PC-3 (cell line): ENCODE results near the gene MANSC1. TPM values are rescaled to one million over a fixed set of nuclear protein-coding genes. Genes with fewer than 3 reads are reported as not detected.
A peak's percentile ranks its signal among the peaks of the same experiment; 100 is the strongest.

ENCODE experiments used
- ATAC-seq: fragments of 200-7000 bp; cut with Tn5 transposase; 2 replicates; pipeline ENCODE4 v1.9.1; 2020; ENCODE audit warnings: mild to moderate bottlenecking, moderate library complexity
- BruUV-seq: library from RNA; stranded (reverse); fragments of 400-500 nt; replicated peaks from 2 replicates; lab custom pipeline; 2021; lab: Mats Ljungman, UMichigan
- CTCF ChIA-PET: fragments of 300-600 bp; sonication (Branson Sonifier 250); formaldehyde crosslinking; loops from one replicate; lab custom pipeline; 2022; ENCODE audit warnings: antibody characterized with exemption; lab: Charles Lee
- POLR2A ChIA-PET: fragments of 300-600 bp; sonication (Branson Sonifier 250); formaldehyde crosslinking; loops from one replicate; lab custom pipeline; 2022; ENCODE audit warnings: antibody characterized with exemption; ENCODE audit not compliant: unreplicated experiment; lab: Charles Lee
- DNase-seq: peaks from one replicate; pipeline ENCODE4 v3.0.0-alpha.2; 2015
- H2AFZ ChIP-seq: fragments of 300-600 bp; sonication (generic); 2 replicates; pipeline ENCODE4 v1.6.0; 2016; ENCODE audit warnings: antibody characterized with exemption, low read length
- H3F3A ChIP-seq: fragments of 300-600 bp; sonication (generic); one replicate; pipeline ENCODE4 v1.6.0; 2017; ENCODE audit warnings: antibody characterized with exemption, low read length, control low read depth, mild to moderate bottlenecking; ENCODE audit not compliant: unreplicated experiment
- H3K27ac ChIP-seq: fragments of 300-600 bp; sonication (generic); 2 replicates; pipeline ENCODE4 v1.5.1; 2016; ENCODE audit warnings: mild to moderate bottlenecking, low read length
- H3K27me3 ChIP-seq: fragments of 300-600 bp; sonication (generic); 2 replicates; pipeline ENCODE4 v1.6.1; 2016; ENCODE audit warnings: low read length, mixed read lengths
- H3K36me3 ChIP-seq: fragments of 300-600 bp; sonication (generic); 2 replicates; pipeline ENCODE4 v1.6.1; 2016; ENCODE audit warnings: low read depth, mixed run types, low read length, mixed read lengths
- H3K4me1 ChIP-seq: fragments of 300-600 bp; sonication (generic); 2 replicates; pipeline ENCODE4 v1.5.1; 2016; ENCODE audit warnings: low read length; ENCODE audit not compliant: insufficient read depth
- H3K4me2 ChIP-seq: fragments of 300-600 bp; sonication (generic); 2 replicates; pipeline ENCODE4 v1.6.0; 2016; ENCODE audit warnings: low read length
- H3K4me3 ChIP-seq: fragments of 300-600 bp; sonication (generic); 2 replicates; pipeline ENCODE4 v1.5.1; 2016; ENCODE audit warnings: mild to moderate bottlenecking, low read length, mixed read lengths
- H3K79me2 ChIP-seq: fragments of 300-600 bp; sonication (generic); 2 replicates; pipeline ENCODE4 v1.6.1; 2017; ENCODE audit warnings: low read length, mixed read lengths
- H3K9ac ChIP-seq: fragments of 300-600 bp; sonication (generic); 2 replicates; pipeline ENCODE4 v1.6.0; 2016; ENCODE audit warnings: mild to moderate bottlenecking, low read length
- H3K9me2 ChIP-seq: fragments of 300-600 bp; sonication (generic); replicated peaks from 2 replicates; pipeline ENCODE4 v1.6.1; 2016; ENCODE audit warnings: mixed run types, low read length, mixed read lengths
- H3K9me3 ChIP-seq: fragments of 300-600 bp; sonication (generic); 2 replicates; pipeline ENCODE4 v1.6.1; 2016; ENCODE audit warnings: low read length, mixed read lengths
- H4K20me1 ChIP-seq: fragments of 300-600 bp; sonication (generic); 2 replicates; pipeline ENCODE4 v1.6.1; 2016; ENCODE audit warnings: low read length, mixed read lengths
- CTCF ChIP-seq: fragments of 300-600 bp; sonication (generic); conservative IDR thresholded peaks from 2 replicates; pipeline ENCODE4 v1.5.1; 2017; ENCODE audit warnings: antibody characterized with exemption, low read depth, mild to moderate bottlenecking, low read length
- EZH2 ChIP-seq: fragments of 300-600 bp; sonication (generic); IDR thresholded peaks from one replicate; pipeline ENCODE4 v1.6.1; 2017; ENCODE audit warnings: antibody characterized with exemption, mild to moderate bottlenecking, low read length; ENCODE audit not compliant: unreplicated experiment
- EZH2phosphoT487 ChIP-seq: fragments of 300-600 bp; sonication (generic); IDR thresholded peaks from 2 replicates; pipeline ENCODE4 v1.6.1; 2018; ENCODE audit warnings: mild to moderate bottlenecking, antibody characterized with exemption, low read length, borderline replicate concordance
- intact Hi-C: fragments of 100-400 bp; cut with micrococcal nuclease; formaldehyde crosslinking; loops from 2 replicates; pipeline ENCODE4 v1.9.0; 2023
- total RNA-seq: library from RNA; depleted of rRNA; stranded (reverse); fragments of >200 nt; gene quantifications from 2 replicates; pipeline ENCODE4 v1.2.3, GENCODE V29; 2014

Gene MANSC1
- total RNA-seq, 1 experiment from 2014 or later = 2.8 TPM

GRCh38 chr12:12350868-12351463 lies 924 bp upstream of the MANSC1 start:
- Histone ChIP-seq H3K4me3 (peak overlapping the region; percentile 76; the same call in 1 of the 2 replicates), H4K20me1 (no peaks in the 10 kb centered on the region), H3F3A (no peaks in the 10 kb centered on the region), H3K9ac (peak overlapping the region; percentile 78), H2AFZ (peak overlapping the region; percentile 98), H3K9me3 (no peaks in the 10 kb centered on the region), H3K27ac (peak overlapping the region; percentile 94), H3K79me2 (no peaks in the 10 kb centered on the region), H3K9me2 (no peaks in the 10 kb centered on the region), H3K4me2 (peak overlapping the region; percentile 94), H3K27me3 (no peaks in the 10 kb centered on the region), H3K4me1 (peaks cover 20% of the 10 kb centered on the region), H3K36me3 (no peaks in the 10 kb centered on the region)
- peak; percentile 79 for DNase-seq
- peak; percentile 82 for ATAC-seq
- POLR2A ChIA-PET = interaction anchor here (0.7 kb wide), 1 partner anchor 372 kb away, joined by 3 read pairs; no protein-coding TSS in a partner anchor
- CTCF ChIA-PET = interaction anchor here (0.6 to 2.0 kb wide), 2 partner anchors 13 to 18 kb away, joined by 7 read pairs; no protein-coding TSS in a partner anchor
- BruUV-seq = no TSS peak
- intact Hi-C loops = no loop called here
- TF ChIP-seq EZH2 (no peak), EZH2phosphoT487 (no peak), CTCF (no peak)

GRCh38 chr12:12338527-12339168 lies 11.4 kb downstream of the MANSC1 start:
- Histone ChIP-seq H3K4me2 (peak overlapping the region; percentile 68), H3K9me3 (no peaks in the 10 kb centered on the region), H3F3A (no peaks in the 10 kb centered on the region), H2AFZ (peak overlapping the region; percentile 61), H3K79me2 (no peaks in the 10 kb centered on the region), H3K36me3 (no peaks in the 10 kb centered on the region; the same call in 1 of the 2 replicates), H3K4me1 (peaks cover 31% of the 10 kb centered on the region), H3K4me3 (peak overlapping the region; percentile 32; the same call in 1 of the 2 replicates), H3K9me2 (no peaks in the 10 kb centered on the region), H3K9ac (peak overlapping the region; percentile 21; the same call in 1 of the 2 replicates), H3K27ac (peak overlapping the region; percentile 75), H4K20me1 (no peaks in the 10 kb centered on the region), H3K27me3 (no peaks in the 10 kb centered on the region)
- intact Hi-C loops = loop anchor here (5.0 kb wide), 1 partner anchor 364 kb away; no protein-coding TSS in a partner anchor
- POLR2A ChIA-PET = interaction anchor here (0.6 kb wide), 2 partner anchors 19 to 273 kb away, joined by 4 to 10 read pairs; no protein-coding TSS in a partner anchor
- CTCF ChIA-PET = interaction anchor here (0.6 to 1.0 kb wide), 7 partner anchors 11 to 646 kb away, joined by 3 to 8 read pairs (median 6); partner anchors contain the start of gene MANSC1
- TF ChIP-seq EZH2 (no peak), EZH2phosphoT487 (no peak), CTCF (no peak)
- DNase-seq = peak; percentile 67
- BruUV-seq = no TSS peak
- ATAC-seq = peak; percentile 48
